Suprapubic skin (tissue), 4 donors: Measurements from ENCODE around the gene OR52B4. TPM values are rescaled to one million over a fixed set of nuclear protein-coding genes. Genes with fewer than 3 reads are reported as not detected.
"Not testable (repeated sequence)": the region's sequence is repeated elsewhere in the genome, so short reads cannot be mapped to it uniquely, and the experiment has no call there.

Experiments
- DNase-seq, 2 donors: peaks; one replicate each; pipeline ENCODE4 v3.0.0-alpha.2; 2019; ENCODE audit warnings: low spot score in 2 of 2
- H3K27ac ChIP-seq: fragments of 200-600 bp; sonication (generic); one replicate; pipeline ENCODE4 v1.5.1; 2019
- H3K27me3 ChIP-seq: fragments of 200-600 bp; sonication (generic); one replicate; pipeline ENCODE4 v1.5.1; 2019
- H3K36me3 ChIP-seq: fragments of 200-600 bp; sonication (generic); one replicate; pipeline ENCODE4 v1.5.1; 2019
- H3K4me1 ChIP-seq: fragments of 200-600 bp; sonication (generic); one replicate; pipeline ENCODE4 v1.5.1; 2019
- H3K4me3 ChIP-seq: fragments of 200-600 bp; sonication (generic); one replicate; pipeline ENCODE4 v1.5.1; 2019; ENCODE audit warnings: mild to moderate bottlenecking
- H3K9me3 ChIP-seq: fragments of 200-600 bp; sonication (generic); one replicate; pipeline ENCODE4 v1.5.1; 2019
- CTCF ChIP-seq, 2 donors: fragments of 200-600 bp in 1 of 2; fragments of 450-650 bp in 1 of 2; sonication (generic) in 1 of 2; IDR thresholded peaks; one replicate each; pipeline ENCODE4 v1.5.1; 2016 to 2019; ENCODE audit warnings: antibody characterized with exemption in 2 of 2, mild to moderate bottlenecking in 1 of 2, moderate library complexity in 1 of 2
- EP300 ChIP-seq: sonication (generic); formaldehyde crosslinking; IDR thresholded peaks from one replicate; pipeline ENCODE4 v1.6.1; 2017; ENCODE audit warnings: antibody characterized with exemption
- POLR2A ChIP-seq, 2 donors: fragments of 450-650 bp; IDR thresholded peaks; one replicate each; pipeline ENCODE4 v1.6.1; 2017; ENCODE audit warnings: antibody characterized with exemption in 2 of 2, mild to moderate bottlenecking in 2 of 2, moderate library complexity in 2 of 2
- POLR2AphosphoS5 ChIP-seq, 3 donors: sonication (generic); formaldehyde crosslinking; IDR thresholded peaks; one replicate each; pipeline ENCODE4 v1.6.1; 2017; ENCODE audit warnings: antibody characterized with exemption in 3 of 3
- WGBS: methylation state at CpG from one replicate; pipeline ENCODE4 v1.1.5; 2018; 5-methylcytosine and 5-hydroxymethylcytosine counted together
- total RNA-seq, 4 donors: library from RNA; depleted of rRNA; stranded (reverse); fragments of >200 nt; gene quantifications; one replicate each; pipeline ENCODE4 v1.1.0, GENCODE V29; 2016

Gene OR52B4
- total RNA-seq, 4 donors from 2014 or later: not detected

- DNase-seq: no peak
- Histone ChIP-seq H3K4me1 (peaks cover 6% of the 10 kb centered on the region), H3K27ac (no peak overlapping the region), H3K36me3 (peaks cover 65% of the 10 kb centered on the region), H3K27me3 (no peaks in the 10 kb centered on the region), H3K4me3 (no peak overlapping the region), H3K9me3 (no peaks in the 10 kb centered on the region)
- TF ChIP-seq POLR2AphosphoS5 (IDR thresholded peaks at IDR 0.05) (no peak), POLR2A (IDR thresholded peaks at IDR 0.05) (no peak), EP300 (no peak), CTCF (IDR thresholded peaks at IDR 0.05) (no peak)
- 90% methylated on average over 2 of the region's 2 CpGs for WGBS
Measured at GRCh38 chr11:4388221-4388620, 20.0 kb upstream of the OR52B4 start.

- Histone ChIP-seq H3K4me1 (no peaks in the 10 kb centered on the region), H3K9me3 (no peaks in the 10 kb centered on the region), H3K27ac (no peak overlapping the region), H3K36me3 (peaks cover 65% of the 10 kb centered on the region), H3K27me3 (no peaks in the 10 kb centered on the region), H3K4me3 (no peak overlapping the region)
- 95% methylated on average over 3 of the region's 3 CpGs for WGBS
- no peak for DNase-seq
- TF ChIP-seq POLR2A (IDR thresholded peaks at IDR 0.05): no peak
- no peak for TF ChIP-seq POLR2AphosphoS5 (IDR thresholded peaks at IDR 0.05)
- TF ChIP-seq EP300: no peak
- no peak for TF ChIP-seq CTCF (IDR thresholded peaks at IDR 0.05)
Measured at GRCh38 chr11:4385978-4386740, 18.0 kb upstream of the OR52B4 start.

- Histone ChIP-seq H3K4me1 (no peaks in the 10 kb centered on the region), H3K36me3 (peaks cover 33% of the 10 kb centered on the region), H3K9me3 (no peaks in the 10 kb centered on the region), H3K27me3 (no peaks in the 10 kb centered on the region), H3K27ac (no peak overlapping the region), H3K4me3 (no peak overlapping the region)
- 83% methylated on average over 2 of the region's 2 CpGs for WGBS
- no peak for TF ChIP-seq POLR2AphosphoS5 (IDR thresholded peaks at IDR 0.05)
- no peak for TF ChIP-seq POLR2A (IDR thresholded peaks at IDR 0.05)
- no peak for DNase-seq
Measured at GRCh38 chr11:4381901-4382300, 13.7 kb upstream of the OR52B4 start.

- WGBS: 76% methylated on average over 5 of the region's 5 CpGs
- H3K27me3 ChIP-seq: no peaks in the 10 kb centered on the region
- TF ChIP-seq CTCF (IDR thresholded peaks at IDR 0.05) (no peak), POLR2A (IDR thresholded peaks at IDR 0.05) (no peak), POLR2AphosphoS5 (IDR thresholded peaks at IDR 0.05) (no peak), EP300 (no peak)
Measured at GRCh38 chr11:4375431-4376140, 7.4 kb upstream of the OR52B4 start.

GRCh38 chr11:4370166-4370565 lies 2.0 kb upstream of the OR52B4 start:
- Histone ChIP-seq H3K27me3 (no peaks in the 10 kb centered on the region), H3K27ac (no peak overlapping the region), H3K9me3 (peaks cover 3% of the 10 kb centered on the region), H3K36me3 (no peaks in the 10 kb centered on the region), H3K4me1 (no peaks in the 10 kb centered on the region), H3K4me3 (no peak overlapping the region)
- 60% methylated on average over 3 of the region's 3 CpGs for WGBS
- TF ChIP-seq EP300: no peak
- no peak for TF ChIP-seq CTCF (IDR thresholded peaks at IDR 0.05)
- TF ChIP-seq POLR2AphosphoS5 (IDR thresholded peaks at IDR 0.05): no peak
- TF ChIP-seq POLR2A (IDR thresholded peaks at IDR 0.05): no peak
- no peak for DNase-seq

More at GRCh38 chr11:4375431-4376140, 7.4 kb upstream of the OR52B4 start:
- H3K4me3 ChIP-seq: no peak overlapping the region
- no peaks in the 10 kb centered on the region for H3K4me1 ChIP-seq
- H3K9me3 ChIP-seq: peaks cover 3% of the 10 kb centered on the region
- no peaks in the 10 kb centered on the region for H3K36me3 ChIP-seq
- DNase-seq: no peak
- no peak overlapping the region for H3K27ac ChIP-seq

GRCh38 chr11:4348142-4348541 lies 20.0 kb downstream of the OR52B4 start:
- H3K4me3 ChIP-seq, H3K36me3 ChIP-seq, H3K27ac ChIP-seq, DNase-seq, H3K27me3 ChIP-seq, H3K9me3 ChIP-seq, H3K4me1 ChIP-seq: not testable (repeated sequence)
- no CpG with 5 or more reads among the region's 5 CpGs for WGBS

- H3K9me3 ChIP-seq, DNase-seq, H3K4me1 ChIP-seq, H3K36me3 ChIP-seq, H3K27ac ChIP-seq, H3K27me3 ChIP-seq, H3K4me3 ChIP-seq: not testable (repeated sequence)
- 92% methylated on average over 1 of the region's 2 CpGs for WGBS
Measured at GRCh38 chr11:4345366-4345765, 22.8 kb downstream of the OR52B4 start.

GRCh38 chr11:4334356-4334755 lies 33.8 kb downstream of the OR52B4 start:
- H3K4me1 ChIP-seq, H3K27ac ChIP-seq, DNase-seq, H3K36me3 ChIP-seq, H3K4me3 ChIP-seq, H3K27me3 ChIP-seq, H3K9me3 ChIP-seq: not testable (repeated sequence)
- WGBS: no CpG with 5 or more reads among the region's 28 CpGs
